ENCODE results near the gene C6orf89. TPM values are rescaled to one million over a fixed set of nuclear protein-coding genes. Genes with fewer than 3 reads are reported as not detected.
"Not testable (repeated sequence)": the region's sequence is repeated elsewhere in the genome, so short reads cannot be mapped to it uniquely, and the experiment has no call there.

The C6orf89 gene
- total RNA-seq, 2 experiments from 2014 or later: 47.5 to 58.1 TPM

- H3K36me3 Mint-ChIP-seq (ENCODE audit: low read depth): peaks cover 19% of the 10 kb centered on the region
- ChIA-PET CTCF (interaction anchor here (0.6 to 6.2 kb wide), 23 partner anchors 11 to 440 kb away, joined by 3 to 77 read pairs (median 4); partner anchors contain the start of gene C6orf89), POLR2A (interaction anchor here (0.6 to 0.7 kb wide), 2 partner anchors 14 to 309 kb away, joined by 3 read pairs; no protein-coding TSS in a partner anchor)
- DNase-seq: peak; percentile 86
- peaks cover 59% of the 10 kb centered on the region for H3K4me1 Mint-ChIP-seq
- peak within 1 kb of the TSS; percentile 97 for H3K27ac Mint-ChIP-seq
- peak within 1 kb of the TSS; percentile 88 for H3K4me3 Mint-ChIP-seq
- H3K27me3 Mint-ChIP-seq: peaks cover 10% of the 10 kb centered on the region
- no peaks in the 10 kb centered on the region for H3K9me3 Mint-ChIP-seq
Observed at GRCh38 chr6:36874443-36875249, 11.1 kb upstream of the C6orf89 start, which contains the start of gene PPIL1. TSS of gene PPIL1 (minus strand) at chr6:36874803. CDS start at chr6:36874772, 31 bp downstream.

- Mint-ChIP-seq H3K9me3 (no peaks in the 10 kb centered on the region), H3K4me3 (peak overlapping the region; percentile 88), H3K27me3 (peaks cover 10% of the 10 kb centered on the region), H3K27ac (peak overlapping the region; percentile 97), H3K4me1 (peaks cover 55% of the 10 kb centered on the region), H3K36me3 (ENCODE audit: low read depth) (peaks cover 15% of the 10 kb centered on the region)
- CTCF ChIA-PET: interaction anchor here (0.6 to 6.2 kb wide), 18 partner anchors 10 to 439 kb away, joined by 3 to 77 read pairs (median 4); partner anchors contain the start of gene C6orf89
- DNase-seq: no peak
- POLR2A ChIA-PET: interaction anchor here (0.6 to 0.7 kb wide), 3 partner anchors 15 to 501 kb away, joined by 3 to 11 read pairs (median 3); no protein-coding TSS in a partner anchor
Observed at GRCh38 chr6:36875250-36875633, 10.5 kb upstream of the C6orf89 start.

GRCh38 chr6:36884610-36885009 lies 1.1 kb upstream of the C6orf89 start:
- Mint-ChIP-seq H3K27me3 (no peaks in the 10 kb centered on the region), H3K4me3 (no peak overlapping the region), H3K4me1 (peaks cover 36% of the 10 kb centered on the region), H3K27ac (no peak overlapping the region), H3K36me3 (ENCODE audit: low read depth) (peaks cover 9% of the 10 kb centered on the region), H3K9me3 (no peaks in the 10 kb centered on the region)
- CTCF ChIA-PET: interaction anchor here (0.6 to 5.8 kb wide), 13 partner anchors 11 to 418 kb away, joined by 3 to 77 read pairs (median 4); partner anchors contain the start of gene PPIL1
- no peak for DNase-seq
- POLR2A ChIA-PET: no interaction called here

- H3K27me3 Mint-ChIP-seq: no peaks in the 10 kb centered on the region
- H3K36me3 Mint-ChIP-seq (ENCODE audit: low read depth): peaks cover 17% of the 10 kb centered on the region
- H3K9me3 Mint-ChIP-seq: no peaks in the 10 kb centered on the region
- peak overlapping the region; percentile 91 for H3K27ac Mint-ChIP-seq
- peaks cover 42% of the 10 kb centered on the region for H3K4me1 Mint-ChIP-seq
- peak overlapping the region; percentile 90 for H3K4me3 Mint-ChIP-seq
- CTCF ChIA-PET: interaction anchor here (0.7 to 5.8 kb wide), 3 partner anchors 13 to 131 kb away, joined by 4 to 77 read pairs (median 39); partner anchors contain the start of gene PPIL1
- POLR2A ChIA-PET: no interaction called here
- no peak for DNase-seq
Observed at GRCh38 chr6:36886950-36887618, 1.3 kb downstream of the C6orf89 start.

- Mint-ChIP-seq H3K27ac (no peak overlapping the region), H3K4me1 (peaks cover 42% of the 10 kb centered on the region), H3K9me3 (no peaks in the 10 kb centered on the region), H3K36me3 (ENCODE audit: low read depth) (peaks cover 22% of the 10 kb centered on the region), H3K27me3 (no peaks in the 10 kb centered on the region), H3K4me3 (no peak overlapping the region)
- DNase-seq: no peak
- CTCF ChIA-PET: interaction anchor here (1.1 to 5.8 kb wide), 3 partner anchors 14 to 130 kb away, joined by 4 to 77 read pairs (median 14); partner anchors contain the start of gene PPIL1
- POLR2A ChIA-PET: no interaction called here
Observed at GRCh38 chr6:36888115-36888643, 2.4 kb downstream of the C6orf89 start.

- ChIA-PET POLR2A (no interaction called here), CTCF (interaction anchor here (1.1 to 2.7 kb wide), 3 partner anchors 10 to 129 kb away, joined by 3 to 14 read pairs (median 4); no protein-coding TSS in a partner anchor)
- Mint-ChIP-seq H3K4me3 (no peak overlapping the region), H3K4me1 (peaks cover 42% of the 10 kb centered on the region), H3K27ac (no peak overlapping the region), H3K36me3 (ENCODE audit: low read depth) (peaks cover 22% of the 10 kb centered on the region), H3K27me3 (no peaks in the 10 kb centered on the region), H3K9me3 (no peaks in the 10 kb centered on the region)
- DNase-seq: no peak
Observed at GRCh38 chr6:36888654-36889481, 3.1 kb downstream of the C6orf89 start.

- no peak for DNase-seq
- peaks cover 42% of the 10 kb centered on the region for H3K4me1 Mint-ChIP-seq
- peaks cover 35% of the 10 kb centered on the region for H3K36me3 Mint-ChIP-seq (ENCODE audit: low read depth)
- ChIA-PET CTCF (interaction anchor here (1.0 to 2.7 kb wide), 4 partner anchors 12 to 128 kb away, joined by 3 to 14 read pairs (median 4); no protein-coding TSS in a partner anchor), POLR2A (no interaction called here)
- H3K27ac Mint-ChIP-seq: no peak overlapping the region
- H3K4me3 Mint-ChIP-seq: no peak overlapping the region
- H3K27me3 Mint-ChIP-seq: no peaks in the 10 kb centered on the region
- H3K9me3 Mint-ChIP-seq: no peaks in the 10 kb centered on the region
Observed at GRCh38 chr6:36890112-36890663, 4.4 kb downstream of the C6orf89 start.

GRCh38 chr6:36891153-36891552 lies 5.4 kb downstream of the C6orf89 start:
- CTCF ChIA-PET: interaction anchor here (0.6 to 1.3 kb wide), 2 partner anchors 45 to 109 kb away, joined by 3 read pairs; no protein-coding TSS in a partner anchor
- H3K27ac Mint-ChIP-seq, DNase-seq, H3K9me3 Mint-ChIP-seq, POLR2A ChIA-PET, H3K4me3 Mint-ChIP-seq, H3K27me3 Mint-ChIP-seq: not testable (repeated sequence)
- peaks cover 38% of the 10 kb centered on the region for H3K36me3 Mint-ChIP-seq (ENCODE audit: low read depth)
- peaks cover 36% of the 10 kb centered on the region for H3K4me1 Mint-ChIP-seq

GRCh38 chr6:36893976-36894932 lies 8.5 kb downstream of the C6orf89 start:
- ChIA-PET CTCF (interaction anchor here (0.9 to 2.4 kb wide), 4 partner anchors 9 to 124 kb away, joined by 3 to 8 read pairs (median 4); partner anchors contain the start of gene C6orf89), POLR2A (no interaction called here)
- DNase-seq: no peak
- peak overlapping the region; percentile 68 for H3K27ac Mint-ChIP-seq
- H3K9me3 Mint-ChIP-seq: no peaks in the 10 kb centered on the region
- H3K27me3 Mint-ChIP-seq: no peaks in the 10 kb centered on the region
- no peak overlapping the region for H3K4me3 Mint-ChIP-seq
- peaks cover 38% of the 10 kb centered on the region for H3K36me3 Mint-ChIP-seq (ENCODE audit: low read depth)
- peaks cover 21% of the 10 kb centered on the region for H3K4me1 Mint-ChIP-seq

- peak; percentile 59 for DNase-seq
- Mint-ChIP-seq H3K9me3 (no peaks in the 10 kb centered on the region), H3K4me3 (no peak overlapping the region), H3K36me3 (ENCODE audit: low read depth) (peaks cover 47% of the 10 kb centered on the region), H3K27me3 (no peaks in the 10 kb centered on the region), H3K4me1 (peaks cover 16% of the 10 kb centered on the region), H3K27ac (no peak overlapping the region)
- ChIA-PET CTCF (interaction anchor here (0.6 to 1.8 kb wide), 5 partner anchors 9 to 562 kb away, joined by 3 to 4 read pairs (median 4); partner anchors contain the start of gene C6orf89), POLR2A (no interaction called here)
Observed at GRCh38 chr6:36897609-36898008, 11.9 kb downstream of the C6orf89 start.

- ChIA-PET POLR2A (no interaction called here), CTCF (interaction anchor here (1.0 to 3.7 kb wide), 4 partner anchors 10 to 114 kb away, joined by 3 to 13 read pairs (median 5); no protein-coding TSS in a partner anchor)
- no peak overlapping the region for H3K4me3 Mint-ChIP-seq
Observed at GRCh38 chr6:36904114-36904513, 18.4 kb downstream of the C6orf89 start.

More at GRCh38 chr6:36904114-36904513, 18.4 kb downstream of the C6orf89 start:
- peaks cover 48% of the 10 kb centered on the region for H3K4me1 Mint-ChIP-seq
- no peak overlapping the region for H3K27ac Mint-ChIP-seq
- DNase-seq: no peak
- H3K27me3 Mint-ChIP-seq: no peaks in the 10 kb centered on the region
- H3K9me3 Mint-ChIP-seq: no peaks in the 10 kb centered on the region
- H3K36me3 Mint-ChIP-seq (ENCODE audit: low read depth): peaks cover 63% of the 10 kb centered on the region

Measured in activated CD4-positive, alpha-beta T cell treated with anti-CD3 and anti-CD28 coated beads, Interleukin-2, amount 10 ng/mL, durations not matched to agents 7 days and 5 days (primary cell).